Measurements from ENCODE around the gene ABLIM3. TPM values are rescaled to one million over a fixed set of nuclear protein-coding genes. Genes with fewer than 3 reads are reported as not detected.

Gene ABLIM3
- total and polyA plus RNA-seq, 9 of the 15 experiments (the other 6 are each of a cell fraction or from before 2014, with no cell fraction given), result 0.03 to 0.38 (median 0.11) TPM

GRCh38 chr5:149304195-149305078, 163.1 kb downstream of the ABLIM3 start (continued):
- TF ChIP-seq ZBTB40 (IDR thresholded peaks at IDR 0.05) (peak; percentile 88), ZBTB40 (CRISPR knock-in tag; IDR thresholded peaks at IDR 0.05) (peak; percentile 53; the same call in 1 of the 2 replicates)

Data from K562 (cell line).